Epidermal melanocyte (primary cell): ENCODE results near the gene COPS9.

Experiments used
- DNase-seq: peaks from one replicate; pipeline ENCODE4 v3.0.0; 2011; ENCODE audit warnings: low spot score; ENCODE audit not compliant: insufficient read length

The COPS9 gene

GRCh38 chr2:240149943-240150784 lies 14.1 kb upstream of the COPS9 start:
- peak; percentile 62 for DNase-seq

GRCh38 chr2:240147911-240148587 lies 11.9 kb upstream of the COPS9 start:
- no peak for DNase-seq

GRCh38 chr2:240147382-240147781 lies 11.3 kb upstream of the COPS9 start:
- DNase-seq: no peak

DNA sequence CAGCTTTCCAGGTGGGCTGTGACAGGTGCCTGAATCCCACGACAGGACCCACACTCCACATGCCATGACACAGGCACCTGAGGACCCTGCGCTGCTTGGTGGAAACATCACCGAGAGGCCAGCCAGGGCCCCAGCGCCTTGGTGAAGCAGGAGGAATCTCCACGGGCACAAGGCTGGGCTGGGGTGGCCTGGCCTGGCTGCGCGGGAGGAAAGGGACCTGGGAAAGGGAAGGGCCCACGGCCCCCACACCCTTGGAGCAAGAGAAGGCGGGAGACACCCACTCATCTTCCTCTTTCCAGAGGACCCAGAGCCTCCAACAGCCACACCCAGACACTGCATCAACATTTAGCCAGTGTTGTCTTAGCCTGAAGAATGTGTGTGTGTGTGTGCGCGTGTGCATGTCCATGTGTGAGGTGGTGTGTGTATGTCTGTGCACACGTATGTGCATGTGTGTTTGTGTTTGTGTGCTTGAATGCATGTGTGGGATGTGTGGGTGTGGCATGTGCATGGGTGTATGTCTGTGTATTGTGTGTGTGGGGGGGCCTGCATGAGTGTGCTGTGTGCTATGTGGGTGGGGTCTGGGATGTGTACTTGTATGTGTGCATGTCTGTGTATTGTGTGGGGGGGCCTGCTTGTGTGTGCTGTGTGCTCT lies 10.6 kb upstream of the COPS9 start:
- DNase-seq: no peak

DNA sequence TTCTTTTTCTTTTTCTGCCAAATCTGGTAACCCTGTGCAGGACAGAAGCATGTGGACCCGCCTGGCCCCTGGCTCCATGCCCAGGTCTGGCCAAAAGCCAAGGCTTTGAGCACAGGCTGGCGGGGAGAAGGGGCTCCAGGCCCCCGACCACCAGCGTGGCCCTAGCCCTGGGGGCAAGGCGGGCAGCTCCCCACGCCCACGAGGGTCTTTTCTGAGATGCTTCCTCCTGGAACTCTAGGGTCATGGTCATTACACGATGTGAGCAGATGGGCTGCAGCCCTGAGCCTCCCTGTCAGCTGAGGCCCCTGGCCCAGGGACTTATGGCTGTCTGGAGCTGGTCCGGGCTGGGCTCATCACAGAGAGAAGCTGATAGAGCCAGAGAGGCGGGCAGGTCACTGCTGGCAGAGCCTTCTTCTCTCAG lies 10.0 kb upstream of the COPS9 start:
- DNase-seq: no peak

DNA sequence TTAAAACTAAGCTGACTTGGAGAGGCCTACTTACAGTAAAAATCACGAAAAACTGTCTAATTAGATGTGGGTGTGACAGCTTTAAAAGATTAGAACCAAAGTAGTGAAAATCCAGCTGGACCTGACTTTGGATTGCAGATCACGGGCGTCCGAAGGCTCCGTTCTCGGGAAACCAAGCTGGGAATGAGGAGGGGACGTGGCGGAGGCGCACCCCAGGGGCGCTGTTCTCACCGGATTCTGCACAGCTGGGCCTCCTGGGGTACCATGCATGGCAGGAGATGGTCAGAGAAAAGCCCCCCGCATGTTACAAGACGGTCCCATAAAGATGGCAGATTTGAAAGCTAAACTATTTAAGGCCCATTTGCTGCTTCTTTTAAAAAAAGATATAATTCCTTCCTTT lies 9.4 kb upstream of the COPS9 start:
- no peak for DNase-seq

DNA sequence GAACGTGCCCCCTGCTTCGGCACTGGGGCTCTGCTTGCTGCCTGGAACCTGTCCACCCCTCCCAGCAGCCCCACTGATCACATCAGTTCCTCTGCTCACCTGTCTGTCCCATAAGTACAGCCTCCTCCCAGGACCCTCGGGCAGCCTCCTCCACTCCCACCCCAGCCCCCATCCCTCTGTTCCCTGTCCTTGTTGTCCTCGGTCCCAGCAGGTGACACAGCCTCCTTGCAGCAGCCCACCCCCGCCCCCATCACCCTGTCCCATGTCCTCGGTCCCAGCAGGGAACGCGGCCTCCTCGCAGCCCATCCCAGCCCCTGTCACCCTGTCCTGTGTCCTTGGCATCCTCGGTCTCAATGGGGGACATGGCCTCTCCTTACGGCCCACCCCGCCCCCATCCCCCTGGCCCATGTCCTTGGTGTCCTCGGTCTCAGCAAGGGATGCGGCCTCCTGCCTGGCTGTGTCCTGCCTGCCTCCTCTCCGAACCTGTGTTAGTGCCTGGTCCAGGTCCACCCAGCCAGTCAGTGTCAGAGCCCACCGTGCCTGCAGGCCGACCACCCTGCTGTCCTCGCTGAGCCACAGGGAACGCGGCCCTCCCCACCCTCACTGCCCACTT lies 8.7 kb upstream of the COPS9 start:
- no peak for DNase-seq

- peak; percentile 86 for DNase-seq
These were observed 7.9 kb upstream of the COPS9 start for GRCh38 chr2:240143801-240144648.

DNA sequence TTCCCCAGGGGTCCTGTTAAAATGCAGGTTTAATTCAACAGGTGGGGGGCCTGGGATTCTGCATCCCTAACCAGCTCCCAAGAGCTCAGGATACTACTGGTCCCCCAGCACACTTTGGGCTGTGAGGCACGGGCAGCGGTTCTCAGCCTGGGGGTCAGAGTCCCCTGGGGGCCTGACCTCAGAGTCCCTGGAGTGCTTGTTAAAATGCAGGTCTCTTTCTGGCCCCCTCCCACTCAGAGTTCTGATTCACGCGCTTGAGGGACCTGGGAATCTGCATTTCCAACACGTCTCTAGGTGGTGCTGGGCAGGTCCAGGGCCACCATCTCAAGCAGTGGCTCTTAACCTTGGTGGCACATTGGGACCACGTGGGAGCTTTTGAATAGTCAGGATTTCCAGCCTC lies 7.2 kb upstream of the COPS9 start:
- DNase-seq: no peak

DNA sequence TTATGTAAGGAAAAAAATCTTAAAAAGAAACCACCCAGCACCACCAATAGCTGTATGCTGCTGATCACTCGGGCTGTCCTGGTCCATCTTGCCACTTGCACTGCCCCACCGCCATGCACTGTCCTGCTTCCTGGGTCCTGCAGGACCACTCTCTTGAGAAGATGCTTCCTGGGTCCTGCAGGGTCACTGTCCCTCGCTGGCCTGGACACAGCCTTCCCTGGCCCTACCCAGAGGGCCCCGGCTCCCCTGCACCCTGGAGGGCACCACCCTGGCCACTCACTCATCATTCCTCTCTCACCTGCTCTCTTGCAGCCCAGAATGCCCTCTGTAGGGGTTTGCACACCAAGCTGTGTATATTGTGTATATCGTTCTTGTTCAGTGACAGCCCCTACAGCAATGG lies 6.8 kb upstream of the COPS9 start:
- DNase-seq: no peak

DNA sequence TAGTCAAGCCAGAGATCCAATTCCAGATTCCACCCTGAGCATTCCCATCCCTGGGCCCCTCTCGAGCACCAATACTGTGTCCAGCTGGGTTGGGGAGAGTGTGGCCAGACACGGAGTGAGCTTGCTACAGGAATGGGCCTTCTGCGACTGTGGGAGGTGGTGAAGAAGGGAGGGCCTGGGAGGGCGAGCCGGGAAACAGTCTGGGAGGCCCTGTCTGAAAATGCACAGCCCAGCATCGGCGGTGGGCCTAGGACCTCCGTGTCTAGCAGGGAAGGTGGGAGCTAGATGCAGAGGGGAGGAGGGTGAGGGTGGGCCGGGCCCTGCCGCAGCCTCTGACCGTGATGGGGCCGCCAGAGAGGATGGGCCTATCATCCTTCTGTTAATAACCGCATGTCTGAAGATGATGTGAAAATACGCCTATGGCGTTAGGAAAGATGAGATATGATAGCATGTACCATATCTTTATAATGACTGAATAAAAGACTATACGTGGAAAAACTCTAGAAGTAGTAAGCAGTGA lies 6.2 kb upstream of the COPS9 start:
- DNase-seq: no peak

- no peak for DNase-seq
These were observed 5.6 kb upstream of the COPS9 start for GRCh38 chr2:240141736-240142135.

DNA sequence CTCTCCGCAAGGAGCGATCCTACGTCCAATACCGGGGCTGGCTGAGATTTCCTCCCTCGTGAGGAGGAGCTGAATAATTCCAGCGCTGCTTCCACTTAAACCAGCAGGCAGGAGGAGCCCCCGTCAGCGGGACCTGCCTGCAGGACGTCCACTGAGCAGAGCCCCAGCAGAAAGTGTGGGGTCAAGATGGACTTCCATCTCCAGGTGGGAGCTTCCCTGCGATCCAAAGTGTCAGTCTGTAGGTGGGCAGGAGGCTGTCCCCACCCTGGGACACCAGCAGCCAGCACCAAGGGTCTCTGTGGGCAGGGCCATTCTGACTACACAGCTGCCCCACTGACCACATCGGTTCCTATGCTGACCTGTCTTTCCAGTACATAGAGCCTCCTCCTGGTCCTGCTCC lies 4.8 kb upstream of the COPS9 start:
- no peak for DNase-seq

DNA sequence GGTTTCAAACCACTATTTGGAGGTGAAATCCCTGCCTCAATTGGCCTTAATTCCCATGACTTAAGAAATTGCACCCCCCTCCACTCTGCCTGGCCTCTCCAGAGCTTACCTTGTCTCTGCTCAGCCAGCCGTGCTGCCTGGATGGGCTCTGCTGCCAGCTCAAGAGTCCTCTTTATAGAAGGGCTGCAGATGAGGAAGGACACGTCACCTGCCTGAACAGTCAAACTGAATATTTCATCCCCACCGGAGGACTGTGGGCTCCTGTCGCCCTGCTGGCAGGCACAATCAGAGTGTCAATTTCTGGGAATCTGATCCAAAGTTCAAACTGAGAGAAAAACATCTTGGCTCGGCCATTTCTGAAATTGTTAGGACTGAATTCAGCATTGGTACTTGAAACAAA lies 4.4 kb upstream of the COPS9 start, which contains the start of gene OTOS:
Gene OTOS (minus strand): TSS at position 148 of the 400 bp plus-strand sequence. CDS start 332 bp downstream, outside the sequence.
- DNase-seq: no peak

DNA sequence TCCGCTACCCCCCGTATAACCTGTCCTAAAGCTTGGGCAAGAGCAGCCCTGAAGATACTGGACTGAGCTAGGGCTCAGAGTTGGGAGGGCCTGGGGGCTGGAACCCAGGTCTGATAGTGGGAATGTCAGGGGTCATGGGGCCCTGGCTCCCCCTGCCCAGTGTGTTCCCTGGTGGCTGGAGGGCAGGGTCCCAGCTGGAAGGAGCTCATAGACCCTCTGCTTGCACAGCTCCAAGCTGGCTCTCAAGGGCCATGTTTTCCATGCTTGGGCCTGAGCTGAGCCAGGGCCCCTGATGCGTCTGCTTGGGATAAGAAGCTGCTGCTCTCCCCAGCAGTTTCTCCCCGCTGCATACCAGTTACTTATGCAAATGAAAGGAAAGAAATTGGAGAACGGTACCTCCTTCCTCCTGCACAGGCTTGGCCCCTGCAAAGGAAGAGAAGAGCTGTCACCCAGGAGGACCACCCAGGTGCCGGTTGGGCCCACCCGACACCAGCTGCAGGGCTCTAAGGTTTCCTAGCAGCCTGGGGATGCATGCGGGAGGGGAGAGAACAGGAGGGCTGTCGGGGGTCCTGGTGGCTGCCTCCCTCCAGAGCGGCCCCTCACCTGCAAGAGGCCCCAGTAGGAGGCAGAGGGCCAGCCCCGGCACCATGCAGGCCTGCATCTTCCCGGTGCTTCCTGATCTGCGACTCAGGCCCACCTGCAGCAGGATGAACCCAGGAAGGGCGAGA lies 3.7 kb upstream of the COPS9 start:
- DNase-seq: no peak

GRCh38 chr2:240139011-240139441 lies 2.9 kb upstream of the COPS9 start:
- no peak for DNase-seq

DNA sequence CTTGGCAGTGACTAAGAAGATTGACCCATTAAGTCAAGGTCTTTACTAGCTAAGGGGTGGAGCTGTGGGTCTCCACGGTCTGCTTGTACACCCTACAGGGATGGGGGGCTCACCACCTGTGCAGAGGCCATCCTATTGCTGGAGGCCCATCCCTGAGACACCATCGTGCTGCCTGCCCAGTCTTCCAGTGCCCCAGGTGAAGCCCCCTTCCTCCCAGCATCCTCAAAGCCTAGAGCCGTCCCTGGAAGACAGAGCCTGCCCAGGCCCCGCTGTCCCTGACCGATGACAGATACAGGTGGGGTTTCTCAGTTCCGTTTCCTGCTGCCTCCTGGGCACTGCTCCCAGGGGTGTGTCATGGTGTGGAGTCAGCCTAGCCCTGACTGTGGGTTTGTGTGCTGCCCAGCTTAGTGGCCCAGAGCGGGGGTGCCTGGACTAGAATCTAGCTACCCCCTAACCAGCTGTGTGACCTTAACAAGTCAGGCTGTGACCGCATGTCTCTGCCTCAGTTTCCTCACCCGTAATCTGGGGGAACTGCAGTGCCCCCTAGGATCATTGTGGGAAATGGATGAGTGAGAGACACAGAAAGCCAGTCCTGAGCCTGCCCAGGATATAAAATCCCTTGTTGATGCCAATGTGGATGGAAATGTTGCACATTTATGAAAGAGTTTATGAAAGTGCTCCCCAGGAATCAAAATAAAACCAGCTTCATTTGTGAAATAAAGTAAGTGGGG lies 2.3 kb upstream of the COPS9 start:
- DNase-seq: no peak

DNA sequence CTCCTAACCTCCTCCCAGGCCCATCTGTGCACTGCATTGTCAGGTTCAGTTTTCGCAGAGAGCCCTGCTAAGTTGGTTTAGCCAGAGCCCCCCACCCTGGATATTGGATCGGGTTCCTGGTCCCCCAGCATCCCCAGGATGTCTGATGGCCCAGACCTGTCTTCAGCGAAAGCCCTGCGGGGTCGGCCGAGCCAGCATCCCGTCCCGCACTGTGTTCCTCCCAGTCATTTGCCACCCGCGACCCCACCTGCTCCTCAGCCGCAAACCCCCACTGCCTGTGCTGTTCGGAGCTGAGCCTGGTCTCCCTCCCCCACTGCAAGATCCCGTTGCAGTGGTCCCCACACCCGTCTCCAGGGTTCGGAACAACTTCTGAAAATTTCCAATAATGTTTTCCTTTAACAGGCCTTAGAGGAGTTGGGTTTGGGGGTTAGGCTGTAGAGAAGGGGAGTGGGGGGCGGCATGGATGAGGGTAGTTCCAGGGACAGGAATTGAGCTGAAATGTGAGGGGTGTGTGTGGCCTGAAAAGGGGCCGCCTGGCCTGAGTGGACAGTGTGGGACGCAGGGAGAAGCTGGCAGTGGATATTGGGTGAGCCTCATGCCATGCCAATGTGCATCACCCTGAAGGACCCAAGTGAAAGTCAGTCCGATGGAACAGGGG lies 1.6 kb upstream of the COPS9 start:
- DNase-seq: no peak
